ENCODE results near the gene SMG6.
"Not testable (repeated sequence)": the region's sequence is repeated elsewhere in the genome, so short reads cannot be mapped to it uniquely, and the experiment has no call there.

SMG6 gene

DNA sequence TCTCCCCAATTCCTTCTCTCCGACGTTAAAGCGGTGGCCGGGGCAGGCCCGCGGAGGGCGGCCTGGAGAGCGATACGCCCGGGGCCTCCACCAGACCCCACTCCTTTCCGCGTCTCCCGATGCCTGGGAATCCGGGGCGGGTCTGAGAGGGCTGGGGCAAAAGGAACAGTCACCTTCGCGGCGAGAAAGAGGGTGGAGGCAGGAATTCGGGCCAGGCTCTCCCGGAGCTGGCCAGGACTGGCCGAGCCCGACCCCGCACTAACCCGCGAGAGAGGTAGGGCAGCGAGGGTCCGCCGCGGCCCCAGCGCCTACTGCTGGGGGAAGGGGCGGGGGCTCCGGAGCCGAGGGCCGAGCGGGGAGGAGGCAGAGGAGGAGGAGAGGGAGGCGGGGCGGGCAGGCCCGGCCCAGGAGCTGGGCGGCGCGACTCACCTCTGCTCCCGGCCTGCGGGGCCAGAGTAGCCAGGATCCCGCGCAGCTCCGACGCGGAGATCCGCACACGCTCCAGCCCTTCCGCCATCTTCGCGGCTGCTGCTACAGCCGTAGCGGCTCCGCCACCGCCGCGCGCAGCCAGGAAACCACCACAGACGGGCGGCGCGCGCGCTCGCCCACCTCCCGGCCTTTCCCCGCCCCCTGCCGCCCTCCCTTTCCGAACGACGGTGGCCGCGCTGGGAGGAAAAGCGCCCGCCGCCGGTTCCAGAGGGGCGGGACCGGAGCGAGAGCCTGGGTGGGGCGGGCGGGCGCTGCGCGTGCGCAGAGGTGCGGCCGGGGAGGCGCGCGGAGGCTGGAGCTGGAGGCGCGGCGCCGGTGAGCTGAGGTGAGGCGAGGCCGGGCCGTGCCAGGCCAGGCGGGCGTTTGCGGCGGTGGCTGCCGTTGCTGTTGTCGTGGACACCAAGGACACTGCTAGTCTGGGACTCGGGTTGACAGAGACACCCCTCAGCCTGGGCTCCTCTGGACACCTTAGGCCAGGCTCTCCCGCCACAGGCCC, at the start of gene SMG6, which contains the start of gene SRR:
Gene SMG6, minus strand, starts transcription at position 582 of the 985 bp plus-strand sequence. Its CDS starts 65 bp downstream, at position 517.
Gene SRR, plus strand, starts transcription at position 747 of the 985 bp plus-strand sequence. CDS start 11,611 bp downstream, outside the sequence.
- DNase-seq, result peak; percentile 82

DNA sequence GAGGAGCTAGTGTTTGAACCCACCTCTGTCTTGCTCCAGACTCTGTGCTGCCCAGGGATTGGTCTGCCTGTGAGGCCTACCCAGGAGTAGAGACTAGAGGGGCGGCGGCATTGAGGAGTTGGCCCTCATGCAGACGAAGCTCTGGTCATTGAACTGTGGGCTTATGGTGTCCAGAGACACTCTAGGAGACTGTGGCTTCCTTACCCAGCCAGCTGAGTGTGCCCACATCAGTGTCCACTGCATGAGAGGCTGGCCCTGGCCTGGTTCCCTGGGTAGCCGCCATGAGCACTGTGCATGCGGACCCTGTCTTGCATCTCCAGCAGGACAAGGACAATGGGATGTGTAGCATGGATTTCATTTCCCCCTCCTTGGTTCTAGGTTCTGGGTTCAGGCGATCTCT, 47.7 kb upstream of the SMG6 start:
- no peak for DNase-seq

DNA sequence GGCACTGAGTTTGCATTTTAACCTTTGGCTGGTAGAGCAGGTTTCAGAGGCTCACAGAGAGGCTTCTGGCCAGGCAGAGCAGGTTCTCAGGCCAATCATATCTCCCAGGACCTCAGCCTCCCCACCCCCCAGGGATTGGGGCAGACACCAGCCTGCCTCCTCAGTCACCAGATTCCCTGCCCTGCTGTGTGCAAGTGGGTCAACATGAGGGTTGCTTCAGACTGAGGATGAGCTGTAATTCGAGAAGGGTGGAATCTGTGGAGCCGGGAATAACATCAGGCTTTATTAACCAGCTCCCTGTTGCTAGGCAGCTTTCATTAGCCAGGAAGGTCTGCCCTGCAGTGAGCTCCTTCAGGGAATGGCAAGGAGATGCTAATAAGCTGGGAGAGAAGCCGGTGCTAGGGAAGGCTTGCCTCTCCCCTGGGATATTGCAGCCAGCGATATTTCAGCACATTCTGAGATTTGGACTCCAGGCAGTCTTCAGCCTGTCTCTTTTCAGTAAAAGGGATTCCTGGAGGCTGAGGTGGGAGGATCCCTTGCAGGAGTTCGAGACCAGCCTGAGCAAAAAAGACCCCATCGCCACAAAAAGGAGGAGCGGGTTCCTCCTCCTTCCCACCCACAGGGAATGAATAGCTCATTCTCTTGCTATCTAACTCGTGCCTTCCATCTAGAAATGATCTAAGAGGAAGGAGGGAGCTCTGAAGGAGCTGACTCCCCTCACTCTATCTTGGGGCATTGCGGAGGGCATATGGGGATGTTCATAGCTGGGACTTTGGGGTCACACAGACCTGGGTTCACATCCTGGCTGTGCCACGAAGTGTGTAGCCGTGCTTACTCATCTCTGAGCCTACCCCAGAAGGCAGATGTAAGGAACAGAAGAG, 44.5 kb upstream of the SMG6 start:
- peak; percentile 68 for DNase-seq

DNA sequence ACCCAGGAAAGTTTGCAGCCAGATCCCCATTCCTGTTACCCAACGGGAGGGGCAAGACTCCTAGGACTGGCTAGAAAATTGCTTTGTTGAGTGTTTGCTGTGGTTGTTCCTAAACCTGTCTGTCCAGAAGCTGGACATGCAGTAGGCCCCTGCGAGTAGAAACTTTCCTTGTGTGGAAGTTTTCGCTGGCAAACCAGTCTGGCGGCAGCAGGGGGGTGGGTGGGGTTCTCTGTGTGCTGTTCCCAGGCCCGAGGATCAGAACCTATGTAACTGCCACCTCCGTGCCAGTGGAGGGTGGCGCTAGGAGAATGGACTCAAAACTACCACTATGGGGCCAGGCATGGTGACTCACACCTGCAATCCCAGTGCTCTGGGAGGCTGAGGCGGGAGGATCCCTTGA, 42.9 kb upstream of the SMG6 start:
- no peak for DNase-seq

DNA sequence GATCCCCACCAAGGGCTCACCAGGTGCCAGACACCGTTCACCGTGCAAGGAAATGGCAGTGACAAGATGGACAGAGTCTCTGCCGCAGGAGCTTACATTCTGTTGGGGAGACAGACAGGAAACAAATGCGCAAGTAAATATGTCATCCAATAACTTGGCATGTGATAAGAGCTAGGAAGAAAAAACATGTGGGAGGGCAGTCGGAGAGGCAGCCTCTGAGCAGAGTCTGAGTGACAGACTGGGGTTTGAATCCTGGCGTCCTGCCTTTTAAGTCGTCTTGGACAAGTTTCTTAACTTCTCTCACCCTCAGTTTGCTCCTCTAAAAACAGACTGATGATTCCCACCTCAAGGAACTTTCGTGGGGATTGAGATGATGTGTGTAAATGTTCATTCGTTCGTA, 40.9 kb upstream of the SMG6 start:
- no peak for DNase-seq

DNA sequence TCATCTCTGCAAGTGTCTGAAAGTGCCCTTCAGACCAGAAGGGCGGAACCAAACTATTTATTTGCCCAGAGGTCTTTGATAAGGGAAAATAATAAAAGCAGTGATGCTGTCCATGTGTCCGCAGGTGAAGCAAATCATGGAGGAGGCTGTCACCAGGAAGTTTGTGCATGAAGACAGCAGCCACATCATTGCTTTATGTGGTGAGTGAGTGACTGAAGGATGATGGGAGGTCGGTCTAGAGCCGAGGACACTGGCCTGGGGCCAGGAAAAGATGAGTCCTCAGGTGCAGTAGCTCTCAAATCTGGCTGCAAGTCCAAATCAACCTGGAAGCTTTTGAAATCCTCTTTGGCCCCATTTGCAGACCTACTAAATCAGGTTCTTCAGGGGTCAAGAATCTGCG, 39.8 kb upstream of the SMG6 start:
- no peak for DNase-seq

DNA sequence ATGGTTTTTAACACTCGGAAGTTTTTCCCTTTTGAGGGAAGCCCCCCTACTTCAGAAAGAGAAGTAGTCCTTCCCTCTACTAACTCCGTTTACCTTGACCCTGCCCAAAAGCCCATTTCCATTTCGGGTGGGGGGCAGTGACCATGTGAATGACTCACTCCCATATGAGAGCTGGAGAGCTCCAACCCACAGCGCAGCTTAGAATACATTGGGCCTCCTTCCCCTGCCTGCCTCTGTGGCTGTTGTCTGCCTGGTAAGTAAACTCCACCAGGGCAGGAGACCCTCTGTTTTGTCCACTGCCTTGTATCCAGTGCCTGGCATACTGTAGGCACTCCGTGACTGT, 34.7 kb upstream of the SMG6 start:
- DNase-seq, result no peak

DNA sequence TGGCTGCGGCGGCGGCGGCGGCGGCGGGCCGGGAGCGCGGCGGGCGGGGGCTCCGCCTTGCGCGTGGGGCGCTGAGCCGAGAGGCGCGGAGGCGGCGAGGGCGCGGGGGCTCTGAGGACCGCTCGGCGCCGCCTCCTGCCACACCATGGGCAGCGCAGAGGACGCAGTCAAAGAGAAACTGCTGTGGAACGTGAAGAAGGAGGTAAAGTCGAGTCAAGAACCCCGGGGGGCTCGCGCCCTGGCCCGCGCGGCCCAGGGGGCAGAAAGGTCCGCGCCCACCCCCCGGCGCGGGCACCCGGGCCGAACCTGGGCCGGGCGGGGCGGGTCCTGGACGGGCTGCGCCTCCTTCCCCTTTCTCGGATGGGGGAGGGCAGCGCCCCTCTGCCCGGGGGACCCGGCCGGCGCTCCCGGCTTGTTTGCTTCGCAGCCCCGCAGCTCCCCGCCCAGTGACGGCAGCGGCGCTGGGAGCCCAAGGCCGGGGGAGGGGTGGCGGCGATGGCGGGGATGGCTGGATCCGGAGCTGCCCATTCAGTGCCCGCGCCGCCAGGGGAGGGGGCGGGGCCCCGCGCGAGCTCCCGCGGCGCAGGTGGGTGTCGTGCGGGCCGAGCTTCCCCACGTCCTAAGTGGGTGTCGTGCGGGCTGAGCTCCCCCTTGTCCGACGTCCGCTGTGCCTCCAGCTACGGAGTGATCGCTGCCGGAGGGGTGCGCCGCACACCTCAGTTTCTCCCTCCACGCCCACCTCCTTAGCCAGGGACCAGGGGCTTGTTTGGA, 34.1 kb upstream of the SMG6 start:
- DNase-seq, result peak; percentile 34

DNA sequence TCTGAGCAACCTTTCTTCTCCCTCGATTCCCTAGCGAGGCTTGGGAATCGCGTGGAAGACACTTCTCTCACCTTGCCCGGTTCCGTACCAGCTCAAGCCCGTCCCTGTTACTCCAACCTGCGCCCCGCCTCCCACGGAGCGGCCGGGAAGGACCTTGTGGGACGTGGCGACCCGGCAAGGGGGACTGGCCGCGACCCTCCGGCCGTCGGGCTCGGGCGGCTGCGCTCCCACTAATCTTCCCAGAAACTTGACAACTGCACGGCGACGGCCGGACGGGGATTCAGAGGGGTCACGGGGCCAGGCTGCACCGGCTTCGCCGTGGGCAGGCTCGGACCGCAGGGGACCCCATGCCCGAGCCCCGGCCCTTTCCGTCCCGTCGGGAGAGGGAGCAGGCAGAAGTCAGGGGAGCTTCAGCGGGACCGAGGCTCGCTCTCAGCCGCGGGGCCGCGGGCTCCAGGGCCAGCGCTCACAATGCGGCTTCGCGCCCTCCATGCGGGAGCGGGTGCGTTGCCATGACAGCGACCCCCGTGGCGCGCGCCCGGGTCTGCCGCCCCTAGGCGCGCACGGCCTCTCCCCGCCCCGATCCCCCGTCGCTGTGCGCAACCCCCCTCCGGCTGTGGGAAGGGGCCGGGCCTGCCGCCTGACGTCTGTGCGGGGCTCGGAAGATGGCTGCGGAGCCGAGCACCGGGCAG, 33.4 kb upstream of the SMG6 start, which contains the start of gene SGSM2:
Gene SGSM2, plus strand, starts transcription at position 650 of the 692 bp plus-strand sequence. CDS start 188 bp downstream, outside the sequence.
- peak; percentile 41 for DNase-seq

DNA sequence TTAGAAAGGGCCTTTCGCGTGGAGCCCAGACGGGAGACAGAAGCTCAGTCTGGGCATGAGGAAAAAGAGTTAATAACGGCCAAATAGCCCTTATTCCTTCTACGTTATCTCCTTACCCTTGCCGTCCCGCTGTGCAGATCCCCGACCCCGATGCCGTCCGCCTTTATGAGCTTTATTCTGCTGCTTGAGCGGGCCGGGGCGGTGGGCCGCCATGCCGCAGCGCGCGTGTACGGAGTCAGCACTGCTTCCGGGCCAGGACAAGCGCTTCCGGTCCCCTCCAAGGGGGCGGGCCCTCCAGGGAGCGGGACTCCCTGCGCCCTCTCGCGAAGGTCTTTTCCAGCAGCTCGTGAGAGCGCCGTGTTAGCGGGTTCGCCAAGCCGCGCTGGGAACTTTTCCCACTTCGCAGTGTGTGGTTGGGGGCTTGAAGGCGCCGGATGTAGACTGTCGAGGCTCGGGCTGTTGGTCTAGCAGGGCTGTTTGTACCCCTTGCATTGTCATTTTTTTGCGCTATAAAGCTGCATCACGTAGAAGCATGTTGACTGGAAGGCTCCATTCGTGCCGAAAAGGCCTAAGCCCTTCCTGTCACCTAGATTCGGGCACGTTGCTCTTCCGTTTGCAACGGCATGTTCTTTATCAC, 32.7 kb upstream of the SMG6 start, which contains the start of gene TSR1:
Gene TSR1, minus strand, starts transcription at position 243 of the 637 bp plus-strand sequence. Its CDS starts 30 bp downstream, at position 213.
- peak; percentile 82 for DNase-seq

DNA sequence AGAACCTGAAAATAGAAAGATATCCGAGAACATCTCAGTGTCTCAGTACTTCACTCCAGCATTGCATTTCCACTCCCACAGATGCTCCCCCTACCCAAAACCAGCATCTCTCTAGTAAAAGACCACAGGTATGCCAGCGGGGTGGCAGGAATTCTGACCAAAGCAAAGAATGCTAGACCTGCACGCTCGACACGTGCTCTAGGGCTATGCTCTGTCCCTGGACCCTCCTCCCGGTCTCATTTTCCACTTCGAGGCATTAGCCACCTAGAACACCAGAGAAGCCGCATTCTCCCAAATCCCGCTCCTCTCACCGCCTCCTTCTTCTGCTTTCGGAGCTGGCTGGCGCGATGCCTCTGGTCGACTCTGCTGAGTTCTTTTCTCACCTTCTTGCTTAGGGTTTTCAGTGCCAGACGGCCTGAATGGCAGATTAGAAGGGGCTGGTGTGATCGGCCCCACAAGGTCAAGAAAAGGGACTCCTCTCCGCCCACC, 32.2 kb upstream of the SMG6 start:
- no peak for DNase-seq

DNA sequence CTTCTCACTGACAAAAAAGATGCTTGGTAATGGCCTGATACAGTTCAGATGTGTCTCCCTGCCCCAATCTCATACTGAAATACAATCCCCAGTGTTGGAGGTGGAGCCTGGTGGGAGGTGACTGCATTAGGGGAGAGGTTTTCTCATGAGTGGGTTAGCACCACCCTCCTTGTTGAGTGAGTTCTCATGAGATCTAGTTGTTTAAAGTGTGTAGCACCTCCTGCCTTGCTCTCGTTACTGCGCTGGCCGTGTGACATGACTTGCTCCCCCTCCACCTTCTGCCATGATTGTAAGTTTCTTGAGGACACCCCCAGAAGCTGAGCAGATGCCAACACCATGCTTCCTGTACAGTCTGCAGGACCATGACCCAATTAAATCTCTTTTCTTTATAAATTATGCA, 27.7 kb upstream of the SMG6 start:
- no peak for DNase-seq

DNA sequence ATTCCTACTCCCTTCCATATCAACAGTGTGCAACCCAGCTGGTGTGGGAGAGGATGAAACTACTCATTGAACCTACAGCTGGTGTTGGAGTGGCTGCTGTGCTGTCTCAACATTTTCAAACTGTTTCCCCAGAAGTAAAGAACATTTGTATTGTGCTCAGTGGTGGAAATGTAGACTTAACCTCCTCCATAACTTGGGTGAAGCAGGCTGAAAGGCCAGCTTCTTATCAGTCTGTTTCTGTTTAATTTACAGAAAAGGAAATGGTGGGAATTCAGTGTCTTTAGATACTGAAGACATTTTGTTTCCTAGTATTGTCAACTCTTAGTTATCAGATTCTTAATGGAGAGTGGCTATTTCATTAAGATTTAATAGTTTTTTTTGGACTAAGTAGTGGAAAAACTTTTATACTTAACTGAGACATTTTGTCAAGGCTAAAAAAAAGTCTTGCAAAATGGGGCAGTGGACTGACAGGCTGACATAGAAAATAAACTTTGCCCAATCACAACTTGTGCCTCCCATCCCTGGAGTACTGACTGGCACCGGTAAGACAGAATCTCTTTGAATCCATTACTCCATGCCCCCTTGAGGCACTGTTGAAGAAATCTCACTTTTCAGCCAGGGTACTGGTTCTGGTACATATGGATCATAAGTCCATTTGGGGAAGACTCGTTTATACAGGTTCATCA, 20.2 kb upstream of the SMG6 start:
- no peak for DNase-seq

DNA sequence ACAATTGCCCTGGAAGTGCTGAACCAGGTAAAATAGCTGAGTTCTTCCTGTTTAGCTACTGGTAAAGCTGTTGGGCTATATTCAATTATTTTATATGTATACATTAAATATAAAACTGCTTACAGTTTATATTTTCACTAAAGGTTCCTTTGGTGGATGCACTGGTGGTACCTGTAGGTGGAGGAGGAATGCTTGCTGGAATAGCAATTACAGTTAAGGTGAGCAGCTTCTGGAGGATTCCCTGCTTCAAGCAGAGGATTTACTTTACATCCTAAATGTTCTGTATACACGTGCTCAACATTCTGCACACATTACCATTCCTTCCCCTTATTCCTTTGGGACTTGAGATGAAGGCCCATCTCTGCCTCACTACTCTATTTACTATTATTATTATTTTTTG, 17.8 kb upstream of the SMG6 start:
- DNase-seq, result no peak

DNA sequence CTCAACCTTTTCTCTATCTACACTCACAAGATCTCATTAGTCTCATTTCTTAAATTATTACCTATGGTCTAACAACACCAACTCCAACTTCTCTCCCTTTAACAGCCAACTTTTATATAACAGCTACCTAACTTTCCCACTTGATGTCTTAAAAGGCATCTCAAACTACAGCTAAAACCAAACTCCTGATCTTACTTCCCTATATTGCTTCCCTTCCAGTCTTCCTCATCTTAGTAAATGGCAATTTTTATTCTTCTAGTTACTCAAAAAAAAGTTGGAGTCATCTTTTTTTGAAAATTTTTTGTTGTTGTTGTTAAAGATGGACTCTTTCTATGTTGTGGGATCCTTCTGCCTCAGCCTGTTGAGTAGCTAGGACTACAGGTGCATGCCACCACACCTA, 15.5 kb upstream of the SMG6 start:
- DNase-seq, result no peak

DNA sequence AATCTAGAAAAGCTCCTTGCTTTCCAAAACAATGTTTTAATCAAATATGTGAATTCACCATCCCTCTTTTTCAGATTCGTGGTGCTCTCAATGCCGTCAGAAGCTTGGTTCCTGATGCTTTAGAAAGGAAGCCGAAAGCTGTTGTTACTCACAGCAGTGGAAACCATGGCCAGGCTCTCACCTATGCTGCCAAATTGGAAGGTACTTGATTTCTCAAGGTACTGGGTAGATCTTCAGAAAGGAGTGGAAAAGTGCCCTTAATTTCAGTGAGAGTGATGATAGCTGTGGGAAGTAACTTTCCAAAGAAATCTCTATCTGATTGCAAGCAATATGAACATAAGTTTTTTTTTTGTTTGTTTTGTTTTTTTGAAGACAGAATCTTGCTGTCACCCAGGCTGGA, 14.2 kb upstream of the SMG6 start:
- DNase-seq, result no peak

DNA sequence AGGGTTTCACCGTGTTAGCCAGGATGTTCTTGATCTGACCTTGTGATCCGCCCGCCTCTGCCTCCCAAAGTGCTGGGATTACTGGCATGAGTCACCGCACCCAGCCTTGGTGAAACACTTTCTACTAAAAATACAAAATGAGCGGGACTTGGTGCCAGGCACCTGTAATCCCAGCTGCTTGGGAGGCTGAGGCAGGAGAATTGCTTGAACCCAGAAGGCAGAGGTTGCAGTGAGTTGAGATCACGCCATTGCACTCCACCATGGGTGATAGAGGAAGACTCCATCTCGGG, 13.3 kb upstream of the SMG6 start:
- not testable (repeated sequence) for DNase-seq

DNA sequence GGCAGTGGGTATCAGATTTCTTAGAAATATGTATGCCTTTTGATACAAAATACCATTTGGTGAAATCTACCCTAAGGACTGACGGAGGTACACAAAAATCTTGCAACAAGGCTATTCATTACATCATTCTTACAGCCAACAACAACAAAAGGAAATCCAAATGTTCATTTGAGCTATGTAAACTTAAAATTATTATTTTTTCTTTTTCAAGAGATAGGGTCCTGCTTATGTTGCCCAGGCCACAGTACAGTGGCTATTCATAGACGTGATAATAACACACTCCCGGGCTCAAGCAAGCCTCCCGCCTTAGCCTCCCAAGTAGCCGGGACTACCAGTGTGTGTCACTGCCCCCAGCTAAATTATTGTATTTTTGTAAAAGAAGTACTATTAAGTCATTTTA, 9.2 kb upstream of the SMG6 start:
- no peak for DNase-seq

DNA sequence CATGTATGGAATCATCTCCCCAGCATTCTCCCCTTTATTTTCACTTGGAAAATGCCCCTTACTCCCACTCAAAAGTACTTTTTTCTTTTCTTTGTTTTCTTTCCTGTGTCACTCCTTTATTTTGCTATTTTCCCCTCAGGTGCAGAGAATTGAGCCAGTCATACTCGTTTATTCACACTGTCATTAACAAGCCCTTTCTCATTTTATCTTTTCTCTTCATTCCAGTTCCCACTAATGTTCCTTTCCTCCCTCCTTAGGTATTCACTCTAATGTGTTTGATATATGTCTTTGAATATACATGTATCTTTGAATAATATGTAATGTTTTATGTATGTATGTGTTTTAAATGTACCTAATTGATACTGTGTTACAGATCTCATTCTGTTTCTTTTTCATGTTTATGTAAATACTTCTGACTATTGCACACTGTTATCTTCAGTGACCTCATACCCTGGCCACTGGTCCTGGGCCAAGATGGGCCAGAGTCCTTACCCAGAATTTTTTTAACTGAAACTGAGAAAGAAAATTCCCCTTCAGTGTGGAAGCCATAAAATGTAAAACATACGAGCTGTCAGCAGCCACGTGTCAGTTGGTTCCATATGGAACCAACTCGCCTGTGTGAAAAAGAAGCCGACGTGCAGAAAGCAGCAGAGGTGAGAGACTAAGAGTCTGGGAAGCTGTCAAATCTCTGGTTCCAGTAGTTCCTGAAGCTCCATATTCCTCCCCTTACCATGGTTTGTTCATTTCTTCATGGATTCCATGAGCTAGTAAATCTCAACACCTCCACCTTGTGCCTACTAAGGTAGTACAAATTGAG, 6.0 kb upstream of the SMG6 start:
- DNase-seq, result no peak

DNA sequence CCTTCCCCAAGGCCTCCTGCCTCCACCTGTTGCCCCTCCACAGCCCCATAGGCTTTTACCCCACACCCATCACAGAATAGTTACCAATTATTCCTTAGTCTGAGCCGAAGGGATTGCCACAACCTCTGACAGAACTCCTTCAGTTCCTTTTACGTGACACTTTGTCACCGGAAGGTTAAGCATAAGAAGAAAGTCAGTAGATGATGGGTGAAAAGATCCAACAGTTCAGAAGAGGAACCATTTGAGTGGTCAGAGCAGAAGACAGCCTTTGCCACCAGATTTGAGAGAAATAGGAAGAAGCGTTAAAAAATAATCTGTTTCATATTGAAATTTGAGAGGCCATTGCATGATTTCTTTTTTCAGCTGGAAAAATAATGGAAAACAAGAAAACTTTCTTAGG, 1.3 kb upstream of the SMG6 start:
- no peak for DNase-seq

All from T1000 (cell line).